Right renal pelvis (tissue), 4 donors: Measurements from ENCODE around the gene GIT2. TPM values are rescaled to one million over a fixed set of nuclear protein-coding genes. Genes with fewer than 3 reads are reported as not detected.
"Not testable (repeated sequence)": the region's sequence is repeated elsewhere in the genome, so short reads cannot be mapped to it uniquely, and the experiment has no call there.

Experiments used
- DNase-seq, 4 donors: peaks; one replicate each; pipeline ENCODE4 v3.0.0-alpha.2; 2013; ENCODE audit warnings: low read depth in 4 of 4, low spot score in 3 of 4, missing footprints in 1 of 4
- polyA plus RNA-seq, 4 donors: library from polyadenylated mRNA; unstranded; fragments of 120-200 nt; gene quantifications; one replicate each; pipeline ENCODE4 v1.2.1, GENCODE V29; 2013; ENCODE audit not compliant: insufficient read length in 4 of 4

The GIT2 gene
- polyA plus RNA-seq, 4 donors = 31.6 to 44.1 (median 34.2) TPM

DNA sequence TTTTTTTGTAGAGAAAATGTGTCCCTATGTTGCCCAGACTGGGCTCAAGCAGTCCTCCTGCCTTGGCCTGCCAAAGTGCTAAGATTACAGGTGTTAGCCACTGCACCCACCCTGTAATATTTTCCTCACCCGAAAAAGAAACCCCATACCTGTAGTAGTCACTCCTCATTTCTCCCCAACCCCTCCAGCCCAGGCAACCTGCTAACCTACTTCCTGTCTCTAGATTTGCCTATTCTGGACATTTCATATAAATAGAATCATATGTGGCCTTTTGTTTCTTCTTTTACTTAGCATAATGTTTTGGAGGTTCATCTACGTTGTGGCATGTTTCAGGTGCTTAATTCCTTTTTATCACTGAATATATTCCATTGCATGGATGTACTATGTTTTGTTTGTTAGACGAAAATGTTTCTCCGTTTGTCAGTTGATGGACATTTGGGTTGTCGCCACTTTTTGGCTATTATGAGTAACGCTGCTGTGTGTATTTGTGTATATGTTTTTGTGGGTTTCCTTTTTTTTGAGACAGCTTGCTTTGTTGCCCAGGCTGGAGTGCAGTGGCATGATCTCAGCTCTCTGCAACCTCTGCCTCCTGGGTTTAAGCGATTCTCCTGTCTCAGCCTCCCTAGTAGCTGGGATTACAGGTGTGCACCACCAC, 9.3 kb upstream of the GIT2 start:
- no peak for DNase-seq

DNA sequence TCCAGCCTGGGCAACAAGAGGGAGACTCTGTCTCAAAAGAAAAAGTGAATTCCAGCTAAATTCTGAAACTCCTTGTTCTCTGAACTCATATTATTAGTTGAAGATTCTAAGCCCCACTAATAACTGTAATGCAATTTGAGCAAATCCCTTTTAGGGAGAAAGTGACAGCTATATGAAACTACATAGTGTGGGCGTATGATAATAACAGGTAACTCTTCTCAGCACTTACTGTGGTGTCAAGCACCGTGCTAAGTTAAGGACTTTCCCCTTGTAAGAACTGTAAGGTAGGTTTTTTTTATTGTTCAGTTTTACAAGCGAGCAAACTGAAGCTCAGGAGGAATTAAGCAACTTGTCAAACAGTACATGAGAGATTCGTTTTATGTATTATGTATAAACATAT, 8.4 kb upstream of the GIT2 start:
- DNase-seq = no peak

GRCh38 chr12:110002676-110003515, 6.7 kb upstream of the GIT2 start:
- no peak for DNase-seq

DNA sequence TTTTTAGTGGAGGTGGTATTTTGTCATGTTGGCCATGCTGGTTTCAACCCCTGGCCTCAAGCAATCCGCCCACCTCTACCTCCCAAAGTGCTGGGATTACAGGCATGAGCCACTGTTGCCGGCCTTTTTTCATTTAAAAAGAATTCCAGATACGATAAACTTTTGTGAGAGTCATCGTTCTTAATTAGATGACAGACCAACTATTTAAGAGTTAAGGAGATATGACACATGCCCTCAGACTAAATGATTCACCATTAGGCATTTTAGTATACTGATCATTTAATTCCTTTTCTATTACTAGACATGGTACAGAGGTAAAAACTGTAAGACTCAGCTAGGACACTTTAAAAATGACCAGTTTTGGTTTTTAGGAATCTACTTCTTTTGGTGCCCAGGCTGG, 5.4 kb upstream of the GIT2 start:
- no peak for DNase-seq

DNA sequence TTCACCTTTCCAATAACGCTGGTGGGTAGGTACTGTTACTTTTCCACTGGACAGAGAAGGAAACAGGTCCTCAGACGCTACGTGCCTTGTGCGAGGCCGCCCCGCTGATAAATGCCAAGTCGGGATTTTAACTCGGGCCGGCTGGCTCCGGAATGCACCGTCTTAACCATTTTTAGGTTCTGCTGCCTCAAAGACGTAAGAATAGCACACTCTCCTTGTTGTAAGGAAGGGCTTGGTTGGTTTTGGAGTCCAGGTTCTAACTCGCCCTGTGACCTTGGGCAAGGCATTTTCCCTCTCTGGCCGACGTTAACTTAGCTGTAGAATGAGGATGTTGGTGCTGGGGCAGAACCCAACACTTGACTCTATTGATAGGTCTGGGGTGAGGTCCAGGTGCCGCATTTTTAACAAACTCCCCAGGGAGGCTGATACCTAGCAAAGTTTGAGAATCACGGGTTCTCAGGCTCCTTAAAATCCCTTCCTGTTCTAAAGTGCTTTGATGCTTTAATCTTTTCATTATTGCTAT, 3.9 kb upstream of the GIT2 start:
- no peak for DNase-seq

DNA sequence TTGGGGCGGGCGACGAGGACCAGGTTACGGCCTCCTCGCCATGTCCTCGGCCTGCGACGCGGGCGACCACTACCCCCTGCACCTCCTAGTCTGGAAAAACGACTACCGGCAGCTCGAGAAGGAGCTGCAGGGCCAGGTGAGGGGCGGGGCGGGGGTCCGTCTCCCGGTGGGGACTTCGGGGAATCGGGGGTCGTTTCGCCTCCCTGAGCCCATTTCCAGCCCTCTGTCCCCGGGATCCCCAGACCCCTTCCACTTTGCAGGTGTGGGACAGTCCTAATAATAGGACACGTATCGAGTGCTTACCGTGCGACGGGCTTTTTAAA, 3.4 kb upstream of the GIT2 start:
- DNase-seq = no peak

DNA sequence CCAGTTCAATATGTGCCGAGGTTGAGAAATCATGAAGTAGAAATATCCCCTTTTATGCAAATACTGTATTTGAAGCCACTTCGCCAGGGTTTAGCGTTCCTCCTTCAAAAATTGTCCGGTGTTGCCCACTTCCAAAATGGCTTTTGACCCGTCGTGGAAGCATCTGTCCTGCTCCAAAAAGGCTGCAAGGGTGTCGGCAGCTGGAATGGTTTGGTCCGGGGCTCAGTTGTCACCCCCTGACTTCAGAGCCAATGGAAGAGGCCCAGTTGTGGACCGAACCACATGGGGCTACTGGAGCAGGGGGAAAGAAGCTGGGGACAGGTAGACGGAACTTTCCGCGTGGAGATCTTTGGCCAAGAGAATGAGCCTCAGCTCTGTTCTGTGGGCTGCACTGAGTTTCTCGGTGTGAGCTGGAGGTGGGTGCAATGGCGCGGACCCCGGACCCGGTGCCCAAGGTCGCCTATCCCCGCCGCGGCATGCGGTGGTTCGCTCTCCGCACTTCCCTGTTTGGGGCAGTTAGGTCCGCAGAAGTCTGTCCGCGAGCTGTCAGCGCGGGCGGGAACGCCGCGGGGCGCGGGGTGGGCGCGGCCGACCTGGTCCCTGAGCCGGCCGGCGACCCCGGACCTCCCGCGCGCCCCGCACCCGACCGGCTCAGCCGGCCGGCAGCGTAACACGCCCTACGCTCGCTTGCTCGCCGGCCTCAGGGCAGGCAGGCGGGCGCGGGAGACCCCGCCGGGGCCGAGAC, 2.9 kb upstream of the GIT2 start, which contains the start of gene ANKRD13A:
Gene ANKRD13A, plus strand, starts transcription at position 527 of the 745 bp plus-strand sequence. CDS start 259 bp downstream, outside the sequence.
- DNase-seq = peak; percentile 87 to 92 (median 90)

- DNase-seq = no peak
These were observed 2.2 kb upstream of the GIT2 start for GRCh38 chr12:109998241-109998903.

DNA sequence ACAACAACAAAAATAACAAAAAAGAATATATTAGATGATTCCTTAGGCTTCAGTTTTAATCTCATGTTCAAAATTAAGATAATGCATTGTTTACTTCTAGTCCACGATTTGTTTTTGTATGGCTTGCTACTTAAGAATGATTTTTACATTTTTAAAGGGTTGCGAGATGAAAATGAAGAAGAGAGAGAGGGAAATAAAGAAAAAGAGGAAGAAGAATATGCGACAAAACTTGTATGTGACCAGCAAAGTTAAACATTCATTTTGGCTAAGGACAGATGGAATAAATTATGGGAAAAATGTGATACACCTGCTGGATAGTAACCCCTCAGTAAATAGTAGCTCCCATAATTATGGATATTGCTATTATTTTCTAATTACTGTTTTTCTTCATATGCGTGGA, 1.2 kb upstream of the GIT2 start:
- no peak for DNase-seq

GRCh38 chr12:109996483-109996853, 300 bp upstream of the GIT2 start:
- no peak for DNase-seq

- DNase-seq = no peak
These were observed 845 bp downstream of the GIT2 start for GRCh38 chr12:109995361-109995685.

DNA sequence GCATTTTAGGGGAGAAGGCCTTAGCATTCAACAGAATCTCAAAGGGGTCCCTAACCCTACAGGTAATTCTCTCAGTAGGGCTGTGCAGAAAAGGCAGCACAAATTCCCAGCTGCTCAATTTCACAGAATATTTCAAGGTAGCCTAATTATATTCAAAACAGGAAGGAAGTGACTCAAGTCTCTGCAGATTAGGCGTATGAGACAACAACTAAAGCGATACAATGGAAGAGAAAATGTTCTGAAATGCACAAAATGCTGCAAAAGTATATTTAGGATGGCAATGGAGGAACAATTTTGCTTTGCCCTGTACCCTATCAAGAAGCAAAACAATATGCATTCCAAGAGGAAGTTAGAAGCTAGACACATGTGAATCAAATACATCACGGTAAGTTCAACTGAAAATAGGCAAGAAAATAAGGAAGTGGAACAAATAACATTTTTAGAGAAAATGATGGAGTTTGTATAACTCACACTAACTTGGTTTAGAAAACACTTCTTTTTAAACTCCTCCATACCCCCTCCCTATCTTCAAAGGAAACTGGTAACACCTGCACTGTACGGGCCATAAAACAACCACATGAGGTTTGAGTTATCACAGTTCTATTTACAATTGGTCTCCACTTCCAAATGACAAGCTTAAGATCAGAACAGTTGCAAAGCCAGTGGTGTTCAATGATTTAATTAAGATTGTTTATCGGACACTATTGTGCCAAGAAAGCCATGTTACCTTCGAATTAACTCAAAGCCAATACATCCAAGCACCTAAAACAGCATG, 1.6 kb downstream of the GIT2 start:
- DNase-seq = no peak

GRCh38 chr12:109993091-109993490, 3.1 kb downstream of the GIT2 start:
- DNase-seq = no peak

- no peak for DNase-seq
These were observed 4.6 kb downstream of the GIT2 start for GRCh38 chr12:109991586-109991985.

GRCh38 chr12:109989380-109989779, 6.8 kb downstream of the GIT2 start:
- DNase-seq = no peak

DNA sequence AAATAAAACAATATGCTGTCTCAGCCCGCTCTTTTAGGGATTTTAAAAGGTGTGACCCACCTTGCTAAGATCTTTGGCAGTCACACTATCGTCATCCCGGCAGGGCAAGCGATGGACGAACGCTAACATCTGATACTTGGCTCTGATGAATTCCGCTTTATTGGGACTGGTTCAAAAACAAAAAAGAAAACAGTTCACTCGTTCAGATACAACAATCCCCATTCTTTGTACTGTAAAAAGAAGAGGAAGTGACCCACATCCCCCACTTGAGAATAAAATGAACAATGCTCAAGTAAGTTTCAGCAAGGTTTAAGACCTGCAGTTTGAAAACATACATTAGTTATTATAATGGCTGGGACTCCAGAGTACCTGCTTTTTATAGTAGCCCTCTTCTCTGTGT, 7.3 kb downstream of the GIT2 start:
- DNase-seq = no peak

DNA sequence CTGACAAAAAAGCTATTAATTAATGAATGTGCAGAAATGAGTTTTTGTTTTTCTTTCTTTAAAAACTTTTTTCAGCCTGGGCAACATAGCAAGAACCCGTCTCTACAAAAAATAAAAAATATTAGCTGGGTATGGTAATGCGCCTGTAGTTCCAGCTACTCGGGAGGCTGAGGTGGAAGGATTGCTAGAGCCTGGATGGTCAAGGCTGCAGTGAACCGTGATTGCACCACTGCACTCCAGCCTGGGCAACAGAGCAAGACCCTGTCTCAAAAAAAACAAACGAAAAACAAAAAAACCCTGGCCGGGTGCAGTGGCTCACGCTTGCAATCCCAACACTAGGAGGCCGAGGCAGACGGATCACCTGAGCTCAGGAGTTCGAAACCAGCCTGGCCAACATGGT, 7.9 kb downstream of the GIT2 start:
- no peak for DNase-seq

DNA sequence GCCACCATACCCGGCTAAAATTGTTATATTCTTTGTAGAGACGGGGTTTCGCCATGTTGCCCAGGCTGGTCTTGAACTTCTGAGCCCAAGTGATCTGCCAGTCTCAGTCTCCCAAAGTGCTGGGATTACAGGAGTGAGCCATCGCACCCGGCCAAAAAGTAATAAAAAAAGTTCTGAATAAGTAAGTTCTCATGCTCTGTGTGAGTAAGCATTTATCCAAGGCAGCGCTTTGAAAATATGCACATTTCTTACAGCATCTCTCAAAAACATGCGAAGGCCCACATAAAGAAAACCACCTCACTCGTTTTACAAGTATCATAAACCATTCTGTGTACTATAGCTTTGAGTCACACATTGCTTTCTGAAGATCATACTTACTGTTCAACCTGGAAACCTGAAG, 8.6 kb downstream of the GIT2 start:
- DNase-seq = no peak

GRCh38 chr12:109986236-109986635, 9.9 kb downstream of the GIT2 start:
- DNase-seq = not testable (repeated sequence)

DNA sequence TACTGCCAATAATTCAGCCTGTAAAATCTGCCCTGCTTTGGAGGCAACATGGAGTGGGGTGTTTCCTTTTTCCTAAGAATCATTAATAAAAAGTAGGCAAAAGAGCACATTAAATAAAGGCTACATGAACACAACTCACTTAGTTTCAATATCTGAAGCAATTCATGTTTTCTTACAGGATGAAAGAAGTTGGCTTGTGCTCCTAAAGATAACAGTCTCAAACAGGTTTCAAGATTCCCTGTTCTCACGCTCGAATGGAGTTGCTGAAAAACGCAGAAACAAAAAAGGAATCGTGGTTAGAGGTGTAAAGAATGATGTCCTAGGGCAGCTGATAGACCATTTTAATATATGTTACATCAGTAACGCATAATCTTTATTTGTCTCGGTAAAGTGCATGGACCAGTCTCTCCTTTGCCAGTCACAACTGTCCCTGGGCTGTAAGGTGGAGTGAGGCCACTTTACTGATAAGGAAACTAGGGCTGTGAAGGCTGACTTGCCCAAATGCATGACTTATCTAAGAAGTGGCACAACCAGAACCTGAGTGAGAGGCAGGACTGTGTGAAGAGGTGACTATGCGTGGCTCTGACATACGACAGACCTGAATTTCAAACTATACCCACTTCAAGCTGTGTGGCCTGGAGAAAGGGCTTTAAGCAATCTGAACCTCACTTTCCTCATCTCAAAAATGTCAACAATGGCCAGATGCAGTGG, 12.6 kb downstream of the GIT2 start:
- no peak for DNase-seq
